ENCODE measurements around the gene OTUD5. TPM values are rescaled to one million over a fixed set of nuclear protein-coding genes. Genes with fewer than 3 reads are reported as not detected.

OTUD5 gene
- total RNA-seq, 5 donors from 2014 or later (not counting 1 experiment from before 2014, with no cell fraction given): 87.2 to 92.5 (median 89.7) TPM

GRCh38 chrX:48960291-48960690 is 2.9 kb upstream of the OTUD5 start:
- no peak for ATAC-seq (replicated peaks in 1 of 4)

GRCh38 chrX:48958635-48959094 is 1.3 kb upstream of the OTUD5 start:
- ATAC-seq (replicated peaks in 1 of 4) (no peak), DNase-seq (peak in 7 of 35 experiments; percentile 8 to 49 (median 26))
- WGBS (ENCODE audit: insufficient coverage): 0% methylated on average over 11 of the region's 21 CpGs

More at GRCh38 chrX:48960291-48960690, 2.9 kb upstream of the OTUD5 start:
- ChIA-PET CTCF (no interaction called here), POLR2A (interaction anchor here in 1 of 2 donors (1.0 kb wide), 1 partner anchor 312 kb away, joined by 4 read pairs; no protein-coding TSS in a partner anchor)
- Histone ChIP-seq H3K36me3 (ENCODE audit: control insufficient read depth in 2 of 2, extremely low read depth in 1 of 2, insufficient read depth in 1 of 2, low read length in 1 of 2) (peaks cover 0 to 8% of the 10 kb centered on the region in 2 donors), H3K4me1 (ENCODE audit: control insufficient read depth in 1 of 2, extremely low read depth in 1 of 2, insufficient read depth in 2 of 2, low read length in 2 of 2) (peaks cover 9 to 24% of the 10 kb centered on the region in 2 experiments), H3K27me3 (replicated peaks in 1 of 2; ENCODE audit: control insufficient read depth in 2 of 2, extremely low read depth in 1 of 2, insufficient read depth in 2 of 2, low read length in 1 of 2) (no peaks in the 10 kb centered on the region), H3K9me3 (no peaks in the 10 kb centered on the region), H3K4me3 (ENCODE audit: control insufficient read depth in 1 of 2, extremely low read depth in 1 of 2, low read length in 1 of 2) (no peak overlapping the region), H3K27ac (ENCODE audit: low read length) (peak overlapping the region; percentile 34)
- H3K4me3 Mint-ChIP-seq: peak overlapping the region; percentile 0 to 55 (median 11)
- WGBS (ENCODE audit: insufficient coverage): 90% methylated on average over 2 of the region's 2 CpGs
- H3K4me1 Mint-ChIP-seq: peaks cover 15 to 31% (median 17%) of the 10 kb centered on the region in 3 donors
- H3K27ac Mint-ChIP-seq: peak overlapping the region; percentile 50 to 100
- H3K27me3 Mint-ChIP-seq: peaks cover 0 to 11% of the 10 kb centered on the region in 2 donors
- no peaks in the 10 kb centered on the region for H3K9me3 Mint-ChIP-seq
- no peaks in the 10 kb centered on the region for H3K36me3 Mint-ChIP-seq
- no peak for DNase-seq

DNA sequence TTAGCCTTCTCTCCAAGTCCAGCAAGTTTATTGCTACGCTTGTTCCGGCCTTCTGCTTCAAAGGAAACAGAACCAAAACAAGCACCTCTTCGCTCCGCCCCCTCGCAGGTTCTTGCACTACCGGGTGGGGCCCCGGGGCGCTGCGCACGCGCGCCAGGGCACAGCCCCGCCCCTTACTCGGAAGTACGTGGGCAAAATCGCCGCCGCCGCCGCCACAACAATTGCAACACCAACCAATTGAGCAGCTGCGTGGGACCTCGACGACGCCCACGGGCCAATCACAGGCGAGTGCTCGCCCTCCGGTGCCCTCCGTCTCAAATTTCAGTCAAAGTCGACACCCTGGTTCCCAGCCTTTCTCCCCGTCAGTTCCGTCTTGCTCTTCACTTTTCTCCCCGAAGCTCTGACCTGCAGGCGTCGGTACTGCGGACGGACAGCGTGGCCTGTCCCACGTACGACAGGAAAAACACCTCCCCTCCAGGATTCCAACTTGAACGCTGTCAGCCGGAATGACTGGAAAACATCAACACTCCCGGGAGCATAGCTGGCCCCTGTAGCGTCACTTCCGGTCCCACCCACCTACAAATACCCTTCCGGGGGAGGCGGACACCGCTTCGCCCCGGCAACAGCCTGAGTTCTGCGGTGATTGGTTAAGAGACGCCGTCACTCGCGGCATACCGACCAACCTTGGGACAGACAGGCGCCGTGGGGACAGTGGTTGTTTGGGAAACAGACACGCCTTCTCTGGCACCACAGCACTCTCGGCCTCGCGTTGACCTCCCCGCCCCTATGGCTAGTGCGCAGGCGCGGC is 624 bp upstream of the OTUD5 start:
- POLR2A ChIA-PET: interaction anchor here (0.6 to 3.3 kb wide), 11 partner anchors 12 to 1725 kb away, joined by 3 to 23 read pairs (median 5); partner anchors contain the start of genes GRIPAP1 (in 2 of the 2), PQBP1 (in 1 of the 2), TFE3 (in 1 of the 2) and TIMM17B (in 1 of the 2)
- Mint-ChIP-seq H3K4me3 (peak overlapping the region; percentile 82 to 98 (median 97)), H3K4me1 (peaks cover 37 to 51% (median 40%) of the 10 kb centered on the region in 3 donors), H3K36me3 (peaks cover 4% of the 10 kb centered on the region), H3K9me3 (no peaks in the 10 kb centered on the region), H3K27me3 (peaks cover 0 to 11% of the 10 kb centered on the region in 2 donors), H3K27ac (peak overlapping the region; percentile 100)
- no peaks in the 10 kb centered on the region for H3K27me3 ChIP-seq (replicated peaks in 1 of 2; ENCODE audit: control insufficient read depth in 2 of 2, extremely low read depth in 1 of 2, insufficient read depth in 2 of 2, low read length in 1 of 2)
- ATAC-seq (replicated peaks in 1 of 4) (peak; percentile 81 to 86 (median 82)), DNase-seq (peak; percentile 77 to 97 (median 93))
- H3K27ac ChIP-seq (ENCODE audit: low read length): peak overlapping the region; percentile 99
- WGBS (ENCODE audit: insufficient coverage): 0% methylated on average over 36 of the region's 66 CpGs
- CTCF ChIA-PET: interaction anchor here in 1 of 2 donors (0.7 to 0.9 kb wide), 3 partner anchors 9 to 384 kb away, joined by 3 to 5 read pairs (median 3); partner anchors contain the start of gene RBM3
- peak overlapping the region; percentile 65 to 74 for H3K4me3 ChIP-seq (ENCODE audit: control insufficient read depth in 1 of 2, extremely low read depth in 1 of 2, low read length in 1 of 2)
- H3K9me3 ChIP-seq: no peaks in the 10 kb centered on the region
- H3K4me1 ChIP-seq (ENCODE audit: control insufficient read depth in 1 of 2, extremely low read depth in 1 of 2, insufficient read depth in 2 of 2, low read length in 2 of 2): peaks cover 11 to 44% of the 10 kb centered on the region in 2 experiments
- H3K36me3 ChIP-seq (ENCODE audit: control insufficient read depth in 2 of 2, extremely low read depth in 1 of 2, insufficient read depth in 1 of 2, low read length in 1 of 2): peaks cover 0 to 15% of the 10 kb centered on the region in 2 donors

More at GRCh38 chrX:48958635-48959094, 1.3 kb upstream of the OTUD5 start:
- peak overlapping the region; percentile 99 for H3K27ac ChIP-seq (ENCODE audit: low read length)
- H3K4me3 Mint-ChIP-seq: peak overlapping the region; percentile 82 to 98 (median 97)
- peak overlapping the region; percentile 65 to 74 for H3K4me3 ChIP-seq (ENCODE audit: control insufficient read depth in 1 of 2, extremely low read depth in 1 of 2, low read length in 1 of 2)
- ChIA-PET POLR2A (interaction anchor here (0.6 to 3.3 kb wide), 11 partner anchors 12 to 1726 kb away, joined by 3 to 23 read pairs (median 5); partner anchors contain the start of genes GRIPAP1 (in 2 of the 2), PQBP1 (in 1 of the 2), TFE3 (in 1 of the 2) and TIMM17B (in 1 of the 2)), CTCF (interaction anchor here in 1 of 2 donors (0.9 kb wide), 1 partner anchor 384 kb away, joined by 5 read pairs; the partner anchor contains the start of gene RBM3)
- H3K4me1 Mint-ChIP-seq: peaks cover 31 to 45% (median 34%) of the 10 kb centered on the region in 3 donors
- H3K9me3 ChIP-seq: no peaks in the 10 kb centered on the region
- H3K4me1 ChIP-seq (ENCODE audit: control insufficient read depth in 1 of 2, extremely low read depth in 1 of 2, insufficient read depth in 2 of 2, low read length in 2 of 2): peaks cover 11 to 38% of the 10 kb centered on the region in 2 experiments
- peaks cover 0 to 11% of the 10 kb centered on the region in 2 donors for H3K27me3 Mint-ChIP-seq
- no peaks in the 10 kb centered on the region for H3K27me3 ChIP-seq (replicated peaks in 1 of 2; ENCODE audit: control insufficient read depth in 2 of 2, extremely low read depth in 1 of 2, insufficient read depth in 2 of 2, low read length in 1 of 2)
- H3K36me3 Mint-ChIP-seq: peaks cover 4% of the 10 kb centered on the region
- peak overlapping the region; percentile 100 for H3K27ac Mint-ChIP-seq
- H3K9me3 Mint-ChIP-seq: no peaks in the 10 kb centered on the region
- peaks cover 0 to 14% of the 10 kb centered on the region in 2 donors for H3K36me3 ChIP-seq (ENCODE audit: control insufficient read depth in 2 of 2, extremely low read depth in 1 of 2, insufficient read depth in 1 of 2, low read length in 1 of 2)

DNA sequence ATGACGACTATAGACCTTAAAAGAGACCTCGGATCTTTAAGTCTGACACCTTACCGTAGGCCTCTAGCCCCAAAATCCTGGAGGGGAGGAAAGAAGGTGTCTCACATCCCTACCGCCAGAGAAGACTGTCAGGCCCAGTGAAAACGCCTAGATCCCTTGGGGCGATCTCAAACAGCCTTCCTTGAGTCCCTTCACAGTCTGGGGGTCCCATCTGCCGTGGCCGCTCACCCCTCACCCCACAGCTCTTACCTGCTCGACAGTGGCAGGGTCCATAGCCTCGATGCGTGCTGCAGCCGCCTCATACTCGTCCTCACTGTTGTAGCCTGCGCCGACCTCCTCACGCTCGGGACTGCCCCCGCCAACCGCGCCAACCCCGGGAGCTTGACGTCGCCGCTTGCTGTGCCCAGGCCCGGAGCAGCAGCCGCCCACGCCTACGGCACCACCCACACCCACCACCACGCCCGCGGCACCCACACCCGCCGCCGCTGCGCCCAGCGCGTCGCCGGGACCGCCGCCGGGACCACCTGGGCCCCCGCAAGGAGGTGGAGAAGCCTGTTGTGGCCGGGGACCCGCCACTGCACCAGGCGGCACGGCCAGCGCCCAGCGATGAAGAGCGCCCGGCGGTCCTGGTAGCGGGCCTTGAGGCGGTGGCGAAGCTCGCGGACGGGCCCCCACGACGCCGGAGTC is 536 bp downstream of the OTUD5 start:
- peaks cover 49 to 62% (median 52%) of the 10 kb centered on the region in 3 donors for H3K4me1 Mint-ChIP-seq
- peak overlapping the region; percentile 80 to 81 for H3K27ac Mint-ChIP-seq
- H3K9me3 Mint-ChIP-seq: no peaks in the 10 kb centered on the region
- WGBS (ENCODE audit: insufficient coverage): 1% methylated on average over 43 of the region's 61 CpGs
- Histone ChIP-seq H3K27ac (ENCODE audit: low read length) (peak overlapping the region; percentile 84), H3K4me3 (ENCODE audit: control insufficient read depth in 1 of 2, extremely low read depth in 1 of 2, low read length in 1 of 2) (peak overlapping the region; percentile 49 to 74), H3K9me3 (no peaks in the 10 kb centered on the region), H3K4me1 (ENCODE audit: control insufficient read depth in 1 of 2, extremely low read depth in 1 of 2, insufficient read depth in 2 of 2, low read length in 2 of 2) (peaks cover 11 to 53% of the 10 kb centered on the region in 2 experiments), H3K36me3 (ENCODE audit: control insufficient read depth in 2 of 2, extremely low read depth in 1 of 2, insufficient read depth in 1 of 2, low read length in 1 of 2) (peaks cover 0 to 18% of the 10 kb centered on the region in 2 donors), H3K27me3 (replicated peaks in 1 of 2; ENCODE audit: control insufficient read depth in 2 of 2, extremely low read depth in 1 of 2, insufficient read depth in 2 of 2, low read length in 1 of 2) (no peaks in the 10 kb centered on the region)
- ATAC-seq (replicated peaks in 1 of 4) (peak in 2 of 4 experiments; percentile 4 to 12), DNase-seq (peak in 33 of 35 experiments; percentile 14 to 73 (median 57))
- peak overlapping the region; percentile 77 to 82 (median 80) for H3K4me3 Mint-ChIP-seq
- H3K36me3 Mint-ChIP-seq: peaks cover 4% of the 10 kb centered on the region
- peaks cover 0 to 11% of the 10 kb centered on the region in 2 donors for H3K27me3 Mint-ChIP-seq
- CTCF ChIA-PET: interaction anchor here in 1 of 2 donors (1.0 to 1.1 kb wide), 2 partner anchors 11 to 20 kb away, joined by 3 to 4 read pairs; no protein-coding TSS in a partner anchor
- POLR2A ChIA-PET: interaction anchor here in 1 of 2 donors (0.5 to 3.3 kb wide), 7 partner anchors 12 to 155 kb away, joined by 3 to 23 read pairs (median 3); partner anchors contain the start of genes KCND1, PQBP1 and TIMM17B

DNA sequence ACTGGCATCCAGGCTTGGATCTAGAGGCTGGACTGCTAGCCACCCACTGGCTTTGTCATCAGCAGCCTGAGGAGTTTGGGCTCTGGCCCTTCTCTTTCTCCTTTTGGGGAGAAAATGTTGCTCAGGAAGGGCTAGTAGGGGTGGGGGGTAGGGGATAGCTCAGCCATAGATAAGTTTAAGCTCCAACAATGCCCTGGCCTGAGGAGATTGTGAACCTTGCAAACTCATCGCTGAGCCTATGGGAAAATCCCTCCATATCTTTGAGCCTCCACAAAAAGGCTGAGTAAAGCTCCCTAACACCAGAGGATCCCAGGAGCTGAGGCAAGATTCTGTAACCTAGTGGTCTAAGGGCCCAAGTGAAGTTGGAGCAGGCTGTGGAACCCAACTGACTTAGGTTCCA is 8.8 kb downstream of the OTUD5 start:
- H3K4me1 Mint-ChIP-seq: peaks cover 45 to 56% (median 48%) of the 10 kb centered on the region in 3 donors
- no peaks in the 10 kb centered on the region for H3K27me3 Mint-ChIP-seq
- no peak overlapping the region for H3K4me3 ChIP-seq (ENCODE audit: control insufficient read depth in 1 of 2, extremely low read depth in 1 of 2, low read length in 1 of 2)
- no peaks in the 10 kb centered on the region for H3K27me3 ChIP-seq (replicated peaks in 1 of 2; ENCODE audit: control insufficient read depth in 2 of 2, extremely low read depth in 1 of 2, insufficient read depth in 2 of 2, low read length in 1 of 2)
- CTCF ChIA-PET: interaction anchor here in 1 of 2 donors (1.0 to 1.2 kb wide), 2 partner anchors 9 to 300 kb away, joined by 3 to 4 read pairs; no protein-coding TSS in a partner anchor
- H3K9me3 Mint-ChIP-seq: no peaks in the 10 kb centered on the region
- no peak for DNase-seq
- ATAC-seq (replicated peaks in 1 of 4): no peak
- POLR2A ChIA-PET: interaction anchor here (1.0 to 1.1 kb wide), 2 partner anchors 9 to 11 kb away, joined by 3 to 5 read pairs; no protein-coding TSS in a partner anchor
- no peaks in the 10 kb centered on the region for H3K9me3 ChIP-seq
- no peak overlapping the region for H3K27ac ChIP-seq (ENCODE audit: low read length)
- peaks cover 0 to 19% of the 10 kb centered on the region in 2 donors for H3K36me3 ChIP-seq (ENCODE audit: control insufficient read depth in 2 of 2, extremely low read depth in 1 of 2, insufficient read depth in 1 of 2, low read length in 1 of 2)
- peaks cover 0 to 57% of the 10 kb centered on the region in 2 experiments for H3K4me1 ChIP-seq (ENCODE audit: control insufficient read depth in 1 of 2, extremely low read depth in 1 of 2, insufficient read depth in 2 of 2, low read length in 2 of 2)
- no CpG with 5 or more reads among the region's 1 CpG for WGBS (ENCODE audit: insufficient coverage)
- H3K4me3 Mint-ChIP-seq: no peak overlapping the region
- H3K27ac Mint-ChIP-seq: no peak overlapping the region
- H3K36me3 Mint-ChIP-seq: peaks cover 7% of the 10 kb centered on the region
